GM12891 (cell line): ENCODE results near the gene AEBP1.

Source experiments
- DNase-seq: peaks from one replicate; pipeline ENCODE4 v3.0.0; 2011; ENCODE audit warnings: low spot score; ENCODE audit not compliant: insufficient read length
- FAIRE-seq: peaks from 2 replicates; lab custom pipeline; 2011; peaks lifted over from hg19 to GRCh38; lab: Jason Lieb, UNC
- PAX5 ChIP-seq: IDR thresholded peaks from 2 replicates; pipeline ENCODE4 v1.6.1; 2011; ENCODE audit warnings: low read length, moderate library complexity, mild to moderate bottlenecking; ENCODE audit not compliant: insufficient read depth, severe bottlenecking
- POLR2A ChIP-seq: IDR thresholded peaks from 2 replicates; pipeline ENCODE4 v1.6.1; 2011; ENCODE audit warnings: low read depth, low read length, control low read depth
- POLR2AphosphoS5 ChIP-seq: IDR thresholded peaks from 2 replicates; pipeline ENCODE4 v1.6.1; 2011; ENCODE audit warnings: low read depth, low read length, control low read depth
- POU2F2 ChIP-seq: IDR thresholded peaks from 2 replicates; pipeline ENCODE4 v1.6.1; 2011; ENCODE audit warnings: low read depth, mild to moderate bottlenecking, control low read depth, low read length, moderate library complexity
- SPI1 ChIP-seq: IDR thresholded peaks from 2 replicates; pipeline ENCODE4 v1.6.1; 2011; ENCODE audit warnings: low read depth, low read length, control low read depth
- TAF1 ChIP-seq: IDR thresholded peaks from 2 replicates; pipeline ENCODE4 v1.6.1; 2011; ENCODE audit warnings: low read depth, low read length, control low read depth

Gene AEBP1

DNA sequence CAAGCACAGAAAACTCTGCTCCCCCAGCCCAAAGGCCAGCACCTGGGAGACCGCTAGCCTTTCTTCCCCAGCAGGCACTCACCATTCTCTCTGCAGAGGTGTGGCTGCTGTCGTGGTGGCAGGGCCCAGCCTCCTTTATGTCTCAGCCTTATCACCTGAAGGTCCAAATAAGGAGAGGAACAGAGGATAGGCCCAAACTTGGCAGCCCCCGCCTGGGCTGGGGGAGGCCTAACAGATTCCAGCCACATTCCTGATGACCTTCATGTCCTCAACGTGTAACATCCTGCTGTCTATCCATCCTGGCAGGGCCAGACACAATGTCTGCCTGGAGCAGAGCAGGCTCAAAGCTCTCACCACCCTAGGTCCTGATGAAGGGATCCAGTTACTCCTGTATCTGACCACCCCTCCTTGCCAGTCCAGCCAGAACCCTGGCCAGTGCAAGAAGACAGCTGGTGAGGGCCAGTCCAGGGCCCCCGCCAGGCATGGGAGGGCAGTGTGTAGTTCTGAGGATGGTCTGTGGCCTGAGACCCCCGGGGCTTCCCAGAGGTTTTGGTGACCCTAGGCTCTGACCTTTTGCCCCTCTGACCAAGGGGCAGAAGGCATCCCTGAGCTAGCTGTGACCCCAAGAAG lies 37.2 kb downstream of the AEBP1 start, which contains the start of gene MYL7:
TSS of gene MYL7 (minus strand) at position 112 of the 630 bp plus-strand sequence. CDS start at position 85, 27 bp downstream.
- FAIRE-seq = no peak
- TF ChIP-seq PAX5 = no peak
- TF ChIP-seq TAF1 = no peak
- TF ChIP-seq SPI1 = no peak
- TF ChIP-seq POLR2A = no peak
- TF ChIP-seq POU2F2 = no peak
- no peak for TF ChIP-seq POLR2AphosphoS5
- DNase-seq = no peak

DNA sequence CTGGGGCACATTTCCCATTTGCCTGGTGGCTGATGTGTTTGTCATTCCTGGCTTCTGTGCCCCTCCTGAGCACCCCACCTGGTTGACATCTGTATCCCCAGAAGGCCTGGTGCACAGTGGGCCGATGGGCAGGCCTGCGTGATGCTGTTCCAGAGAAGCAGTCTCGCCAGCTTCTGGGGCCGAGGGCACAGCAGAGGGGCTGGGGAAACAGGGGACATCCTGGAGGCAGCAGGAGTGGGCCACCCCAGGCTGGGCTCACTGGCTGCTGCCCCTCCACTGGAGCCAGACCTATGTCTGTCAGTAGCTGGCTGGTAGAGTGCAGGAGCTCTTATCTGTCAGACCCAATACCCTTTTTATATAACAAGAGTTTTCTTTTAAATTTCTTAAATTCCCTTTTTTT lies 37.9 kb downstream of the AEBP1 start:
- FAIRE-seq = no peak
- TF ChIP-seq PAX5 = no peak
- TF ChIP-seq POU2F2 = no peak
- no peak for TF ChIP-seq TAF1
- no peak for TF ChIP-seq POLR2A
- no peak for TF ChIP-seq SPI1
- TF ChIP-seq POLR2AphosphoS5 = no peak
- no peak for DNase-seq

- no peak for DNase-seq
- FAIRE-seq = no peak
- TF ChIP-seq POLR2A (no peak), POLR2AphosphoS5 (no peak), TAF1 (no peak), PAX5 (no peak), POU2F2 (no peak), SPI1 (no peak)
Observed at GRCh38 chr7:44143646-44144250, 39.6 kb downstream of the AEBP1 start.

- TF ChIP-seq POU2F2 (no peak), POLR2AphosphoS5 (no peak), TAF1 (no peak), POLR2A (no peak), SPI1 (no peak), PAX5 (no peak)
- FAIRE-seq (no peak), DNase-seq (no peak)
Observed at GRCh38 chr7:44144426-44144967, 40.4 kb downstream of the AEBP1 start.

DNA sequence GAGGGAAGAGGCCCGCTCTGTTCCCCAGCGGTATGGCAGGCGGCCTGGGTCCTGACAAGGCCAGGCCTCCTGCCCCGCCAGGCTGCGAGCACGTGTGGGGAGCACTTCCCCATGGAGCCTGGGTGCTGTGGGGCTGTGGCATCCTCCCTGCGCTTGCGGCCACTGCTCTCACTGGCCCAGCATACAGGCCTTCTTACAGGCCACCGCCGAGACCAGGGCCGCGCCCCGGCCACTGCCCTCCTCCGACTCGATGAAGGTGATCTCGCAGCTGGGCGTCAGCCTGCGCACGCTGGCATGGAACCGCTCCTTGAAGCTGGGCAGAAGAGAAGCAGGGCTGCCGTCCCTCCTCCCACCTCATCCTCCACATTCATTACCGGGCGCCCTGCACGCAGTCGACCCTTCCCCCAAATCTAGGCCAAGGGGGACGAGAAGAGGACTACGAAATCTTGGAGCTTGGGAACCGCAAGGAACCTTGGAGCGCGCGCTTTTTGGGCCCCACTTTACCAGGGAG lies 40.9 kb downstream of the AEBP1 start:
- FAIRE-seq = no peak
- TF ChIP-seq PAX5 = no peak
- TF ChIP-seq POLR2AphosphoS5 = no peak
- TF ChIP-seq POU2F2 = no peak
- no peak for TF ChIP-seq TAF1
- TF ChIP-seq SPI1 = no peak
- no peak for TF ChIP-seq POLR2A

DNA sequence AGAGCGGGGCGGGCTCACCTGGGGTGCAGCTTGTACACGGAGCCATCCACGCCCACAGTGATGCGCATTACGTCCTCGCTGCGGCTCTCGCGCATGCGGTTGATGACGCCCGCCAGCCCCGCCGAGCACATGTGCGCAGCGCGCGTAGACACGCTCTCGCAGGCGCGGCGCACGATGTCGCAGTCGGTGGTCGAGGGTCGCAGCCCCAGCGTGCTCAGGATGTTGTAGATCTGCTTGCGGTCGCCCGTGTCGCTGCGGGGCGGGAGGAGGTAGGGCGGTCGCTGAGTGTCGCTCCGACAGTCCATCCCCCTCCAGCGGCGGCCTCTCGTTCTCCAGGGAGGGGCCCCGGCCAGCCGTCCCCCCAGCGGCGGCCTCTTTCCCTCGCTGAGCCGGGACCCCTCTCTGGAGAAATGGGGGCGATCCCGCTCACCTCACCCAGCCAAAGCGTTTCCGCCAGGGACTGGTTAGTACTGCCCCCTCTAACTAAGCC lies 41.4 kb downstream of the AEBP1 start:
- FAIRE-seq (no peak), DNase-seq (no peak)
- TF ChIP-seq TAF1 = no peak
- no peak for TF ChIP-seq SPI1
- TF ChIP-seq PAX5 = no peak
- TF ChIP-seq POLR2A = no peak
- TF ChIP-seq POU2F2 = no peak
- TF ChIP-seq POLR2AphosphoS5 = no peak

More for the DNA sequence above, 40.9 kb downstream of the AEBP1 start:
- no peak for DNase-seq

DNA sequence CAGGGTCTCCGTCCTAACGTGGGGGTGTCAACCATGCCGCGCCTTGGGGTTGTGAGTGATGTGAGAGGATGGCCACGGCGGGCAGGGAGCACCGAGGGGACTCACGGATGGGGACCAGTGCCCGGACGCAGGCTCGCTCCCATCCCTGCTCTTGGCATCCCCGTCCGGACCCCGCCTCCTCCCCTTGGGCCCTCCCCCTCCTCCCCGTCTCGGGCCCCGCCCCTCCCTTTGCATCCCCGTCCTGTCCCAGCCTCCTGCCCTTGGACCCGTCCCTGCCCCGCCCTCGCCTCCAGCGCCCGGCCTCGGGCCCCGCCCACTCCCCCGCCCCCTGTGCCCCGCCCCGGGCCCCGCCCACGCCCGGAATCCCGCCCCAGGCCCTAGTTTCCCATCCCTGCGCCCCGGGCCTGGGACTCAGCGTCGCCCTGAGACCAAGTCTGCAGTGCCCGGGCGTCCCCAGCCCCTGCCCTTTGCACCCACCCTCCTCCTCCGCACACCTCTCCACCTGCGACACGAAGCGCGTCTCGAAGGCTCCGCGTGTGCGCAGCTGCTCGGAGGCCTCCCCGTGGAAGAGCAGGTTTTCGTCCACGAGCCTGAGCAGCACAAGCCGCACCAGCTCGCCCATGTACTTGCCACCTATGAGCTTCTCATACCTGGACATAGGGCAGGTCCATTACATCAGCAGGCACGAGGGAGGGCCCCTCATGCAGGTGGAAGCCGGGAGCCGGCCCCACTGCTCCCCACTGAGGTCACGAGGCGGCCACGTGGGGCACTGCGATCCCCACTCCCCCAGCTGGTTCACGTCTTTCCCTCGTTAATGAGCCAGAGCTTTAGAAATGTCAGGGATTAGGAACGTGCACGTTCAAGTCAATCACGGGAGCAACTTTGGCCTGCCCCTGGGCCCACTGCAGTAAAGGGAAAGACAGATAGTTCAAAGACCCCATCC lies 42.1 kb downstream of the AEBP1 start:
- DNase-seq = peak; percentile 79

More for the DNA sequence above, 42.1 kb downstream of the AEBP1 start:
- TF ChIP-seq POU2F2 = no peak
- no peak for TF ChIP-seq TAF1
- no peak for TF ChIP-seq SPI1
- TF ChIP-seq POLR2A = no peak
- no peak for TF ChIP-seq POLR2AphosphoS5
- TF ChIP-seq PAX5 = no peak
- FAIRE-seq = no peak
